HG02588 (cell line): ENCODE data around the gene GPC3.
"Not testable (repeated sequence)": the region's sequence is repeated elsewhere in the genome, so short reads cannot be mapped to it uniquely, and the experiment has no call there.

ENCODE experiments used
- ATAC-seq: cut with Tn5 transposase; IDR thresholded peaks from one replicate; pipeline ENCODE4 v1.9.1; 2021; ENCODE audit warnings: mild to moderate bottlenecking, moderate library complexity; ENCODE audit not compliant: unreplicated experiment

Gene GPC3

GRCh38 chrX:133905305-133905704 lies 80.1 kb downstream of the GPC3 start:
- ATAC-seq = no peak

- no peak for ATAC-seq
Measured at GRCh38 chrX:133897593-133898163, 87.7 kb downstream of the GPC3 start.

- ATAC-seq = no peak
Measured at GRCh38 chrX:133892337-133892736, 93.1 kb downstream of the GPC3 start.

GRCh38 chrX:133888984-133889383 lies 96.4 kb downstream of the GPC3 start:
- no peak for ATAC-seq

GRCh38 chrX:133888084-133888483 lies 97.3 kb downstream of the GPC3 start:
- not testable (repeated sequence) for ATAC-seq

GRCh38 chrX:133884430-133885394 lies 100.7 kb downstream of the GPC3 start:
- no peak for ATAC-seq

- no peak for ATAC-seq
Measured at GRCh38 chrX:133881893-133882292, 103.5 kb downstream of the GPC3 start.

- ATAC-seq = no peak
Measured at GRCh38 chrX:133881007-133881406, 104.4 kb downstream of the GPC3 start.

GRCh38 chrX:133880032-133880443 lies 105.4 kb downstream of the GPC3 start:
- ATAC-seq = no peak

GRCh38 chrX:133878710-133879109 lies 106.7 kb downstream of the GPC3 start:
- no peak for ATAC-seq

GRCh38 chrX:133876646-133877045 lies 108.7 kb downstream of the GPC3 start:
- no peak for ATAC-seq

- ATAC-seq = no peak
Measured at GRCh38 chrX:133869270-133869669, 116.1 kb downstream of the GPC3 start.

GRCh38 chrX:133868682-133869081 lies 116.7 kb downstream of the GPC3 start:
- no peak for ATAC-seq

GRCh38 chrX:133868250-133868649 lies 117.1 kb downstream of the GPC3 start:
- ATAC-seq = no peak

- no peak for ATAC-seq
Measured at GRCh38 chrX:133865761-133866471, 119.5 kb downstream of the GPC3 start.

GRCh38 chrX:133864236-133864635 lies 121.2 kb downstream of the GPC3 start:
- no peak for ATAC-seq

GRCh38 chrX:133859860-133860259 lies 125.5 kb downstream of the GPC3 start:
- no peak for ATAC-seq

GRCh38 chrX:133859336-133859735 lies 126.1 kb downstream of the GPC3 start:
- ATAC-seq = no peak

- no peak for ATAC-seq
Measured at GRCh38 chrX:133857640-133858269, 127.6 kb downstream of the GPC3 start.

- no peak for ATAC-seq
Measured at GRCh38 chrX:133856819-133857218, 128.6 kb downstream of the GPC3 start.

- ATAC-seq = no peak
Measured at GRCh38 chrX:133854290-133854689, 131.1 kb downstream of the GPC3 start.
